GM21619 (cell line): ENCODE measurements around the gene PTPRM.

ENCODE experiments used
- ATAC-seq: cut with Tn5 transposase; IDR thresholded peaks from one replicate; pipeline ENCODE4 v1.9.1; 2021; ENCODE audit not compliant: unreplicated experiment

Gene PTPRM

DNA sequence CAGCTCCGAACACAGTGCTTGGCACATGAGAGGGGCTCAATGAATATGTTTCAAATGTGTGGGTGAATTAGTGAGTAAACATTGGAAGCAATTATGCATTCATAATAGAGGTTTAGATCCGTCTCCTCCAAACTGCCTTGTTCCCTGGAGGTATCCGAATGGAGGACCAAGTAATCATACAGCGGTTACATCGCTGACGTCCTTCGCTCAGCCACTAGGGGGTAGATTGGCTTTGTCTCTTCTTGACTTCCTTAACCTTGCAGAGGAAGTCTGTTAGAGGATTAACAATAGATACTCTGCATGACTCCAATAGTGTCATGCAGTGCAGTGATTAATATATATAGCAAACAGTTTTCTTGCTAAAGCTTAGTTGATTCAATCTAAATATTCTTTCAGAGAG lies 517.0 kb downstream of the PTPRM start:
- no peak for ATAC-seq

DNA sequence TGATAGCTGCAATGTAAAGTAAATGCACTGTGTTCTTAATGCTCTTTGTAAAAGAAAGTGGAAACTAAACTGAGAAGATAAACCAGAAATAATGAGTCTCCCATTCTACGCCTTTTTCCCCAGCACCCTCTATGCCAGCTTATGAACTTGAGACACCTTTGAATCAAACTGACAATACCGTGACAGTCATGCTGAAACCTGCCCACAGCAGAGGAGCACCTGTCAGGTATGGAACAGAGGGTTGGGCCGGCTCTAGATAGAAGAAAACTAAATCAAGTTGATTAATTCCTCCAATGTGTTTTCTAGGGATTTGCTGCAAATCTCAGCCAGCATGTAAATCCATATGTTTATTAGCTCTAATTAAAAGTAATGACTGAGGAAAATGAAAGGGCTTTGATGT lies 521.5 kb downstream of the PTPRM start:
- ATAC-seq: no peak

DNA sequence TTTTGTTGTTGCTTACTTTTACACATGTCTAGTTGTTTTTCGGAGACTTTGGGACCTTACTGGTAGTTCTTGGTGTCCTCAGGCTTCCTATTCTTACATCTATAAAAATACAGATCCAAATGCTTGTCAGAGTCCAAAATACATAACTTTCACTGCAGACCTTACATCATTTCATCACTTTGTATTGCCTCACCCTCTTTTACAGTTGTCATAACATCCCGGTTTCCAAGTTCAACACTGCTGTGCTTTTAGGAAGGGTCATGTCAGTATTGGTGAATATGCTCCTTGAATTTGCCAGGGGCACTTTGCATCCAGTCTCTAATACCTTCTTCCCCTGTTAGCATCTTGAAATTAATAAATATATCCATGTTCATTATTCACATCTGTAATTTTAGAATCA lies 523.9 kb downstream of the PTPRM start:
- ATAC-seq: no peak

DNA sequence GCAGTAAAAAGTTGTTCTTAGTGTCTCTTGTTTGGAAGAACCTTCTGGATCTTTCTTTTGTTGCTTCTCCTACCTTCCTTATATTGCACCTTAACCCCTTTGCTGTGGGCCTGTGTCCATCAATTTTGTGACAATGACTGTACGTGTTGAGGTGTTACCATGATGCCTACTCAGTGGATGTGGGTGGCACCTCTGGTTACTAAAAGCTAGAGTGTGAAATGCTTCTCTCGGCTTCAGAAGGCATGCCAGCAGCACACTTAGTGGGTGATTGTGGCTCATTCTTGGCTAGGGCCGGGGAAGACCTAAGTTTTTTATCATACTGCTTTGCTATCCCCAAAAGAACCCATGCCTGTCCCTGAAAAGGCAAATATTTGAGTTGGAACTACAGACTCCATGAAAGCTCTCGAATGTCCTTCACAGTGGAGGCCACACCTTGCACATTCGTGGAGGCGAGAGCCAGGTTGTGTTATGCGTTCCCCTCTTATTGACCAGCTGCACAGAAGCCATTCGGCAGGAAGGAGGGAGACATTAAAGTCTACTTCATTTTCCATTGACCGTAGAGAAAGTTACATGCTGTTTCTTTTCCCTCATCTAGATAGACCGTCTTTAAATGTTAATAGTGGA lies 528.9 kb downstream of the PTPRM start:
- ATAC-seq: no peak

DNA sequence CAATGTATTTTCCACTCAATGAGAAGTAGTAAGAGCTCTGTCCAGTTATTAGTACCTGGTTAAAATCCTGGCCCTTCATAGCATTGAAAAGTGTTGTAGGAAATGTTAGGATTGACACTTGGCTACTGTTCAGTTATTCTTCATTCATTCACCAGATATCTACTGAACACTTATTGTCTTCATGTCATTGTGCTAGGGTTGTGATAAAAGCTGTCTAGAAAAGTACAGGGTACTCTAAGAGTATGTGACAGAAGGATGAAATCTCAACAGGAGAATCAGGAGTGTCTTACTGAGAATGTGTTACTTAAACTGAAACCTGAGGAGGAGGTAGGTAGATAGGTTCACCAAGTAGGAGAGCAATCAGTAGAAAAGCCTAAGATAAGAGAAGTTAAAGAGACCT lies 530.3 kb downstream of the PTPRM start:
- ATAC-seq: no peak

DNA sequence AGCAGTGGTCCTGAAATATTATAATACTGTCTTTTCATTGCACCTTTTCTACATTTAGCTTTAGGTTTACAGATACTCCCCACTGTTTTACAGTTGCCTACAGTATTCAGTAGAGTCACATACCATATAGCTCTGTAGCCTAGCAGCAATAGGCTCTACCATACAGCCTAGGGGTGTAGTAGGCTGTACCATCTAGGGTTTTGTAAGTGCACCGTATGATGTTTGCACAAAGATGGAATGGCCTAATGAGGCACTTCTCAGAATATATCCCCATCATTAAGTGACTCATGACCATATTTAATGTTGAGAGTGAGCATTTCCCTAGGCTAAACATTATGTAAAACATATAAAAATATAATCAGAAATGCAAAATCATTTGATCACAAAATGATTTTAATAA lies 530.8 kb downstream of the PTPRM start:
- ATAC-seq: no peak

DNA sequence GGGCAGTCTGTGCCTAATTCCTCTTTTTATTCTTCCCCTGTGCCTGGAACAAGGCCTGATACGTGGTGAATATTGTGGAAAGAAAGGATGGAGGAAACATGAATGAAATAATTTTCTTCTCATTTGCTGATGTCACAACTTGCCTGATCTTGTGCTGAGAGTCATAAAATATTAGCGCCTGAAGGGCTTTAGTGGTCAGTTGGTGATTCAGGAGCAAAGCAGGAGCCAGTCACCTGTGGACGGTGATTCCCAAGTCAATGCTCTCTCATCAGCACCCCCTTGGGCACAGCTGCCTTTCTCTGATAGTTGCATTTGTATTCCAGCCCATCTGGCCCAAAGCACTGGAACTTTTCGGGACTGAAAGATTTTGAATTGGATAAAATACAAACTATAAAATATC lies 539.5 kb downstream of the PTPRM start:
- ATAC-seq: no peak

DNA sequence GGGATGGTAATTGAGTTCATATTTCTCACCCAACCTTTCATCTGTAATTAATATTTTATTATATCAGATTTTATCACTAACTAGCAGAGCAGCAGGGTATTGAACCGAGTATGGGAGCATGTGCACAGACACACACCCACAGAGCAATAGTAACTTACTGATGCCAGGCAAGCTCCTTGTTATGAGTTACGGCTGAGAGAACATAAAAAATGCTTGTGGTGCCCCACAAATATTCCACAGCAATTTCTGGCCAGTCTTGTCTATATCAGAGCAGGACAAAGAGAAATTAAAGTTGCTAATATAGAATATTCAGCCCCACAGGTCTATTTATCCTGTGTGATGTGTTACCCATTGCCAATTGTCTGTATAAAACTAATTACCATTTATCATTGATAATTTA lies 540.3 kb downstream of the PTPRM start:
- ATAC-seq: no peak

DNA sequence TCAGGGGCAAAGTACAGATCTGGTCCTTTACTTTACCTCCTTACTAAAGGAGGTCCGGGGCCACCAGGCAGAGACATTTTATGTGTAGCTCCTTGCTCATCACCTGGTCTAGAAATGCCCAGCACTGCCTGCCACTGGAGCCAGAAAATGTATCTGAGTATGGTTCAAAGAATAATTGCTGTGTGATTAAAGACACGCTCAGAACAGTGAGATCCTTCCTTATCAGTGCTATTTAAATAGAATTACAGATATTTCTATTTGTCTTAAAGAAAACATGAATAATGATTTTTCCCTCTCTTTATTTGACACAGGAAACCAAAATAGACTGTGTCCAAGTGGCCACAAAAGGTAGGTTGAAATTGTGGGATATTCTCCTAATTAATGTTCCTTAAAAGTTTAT lies 547.4 kb downstream of the PTPRM start:
- ATAC-seq: no peak

DNA sequence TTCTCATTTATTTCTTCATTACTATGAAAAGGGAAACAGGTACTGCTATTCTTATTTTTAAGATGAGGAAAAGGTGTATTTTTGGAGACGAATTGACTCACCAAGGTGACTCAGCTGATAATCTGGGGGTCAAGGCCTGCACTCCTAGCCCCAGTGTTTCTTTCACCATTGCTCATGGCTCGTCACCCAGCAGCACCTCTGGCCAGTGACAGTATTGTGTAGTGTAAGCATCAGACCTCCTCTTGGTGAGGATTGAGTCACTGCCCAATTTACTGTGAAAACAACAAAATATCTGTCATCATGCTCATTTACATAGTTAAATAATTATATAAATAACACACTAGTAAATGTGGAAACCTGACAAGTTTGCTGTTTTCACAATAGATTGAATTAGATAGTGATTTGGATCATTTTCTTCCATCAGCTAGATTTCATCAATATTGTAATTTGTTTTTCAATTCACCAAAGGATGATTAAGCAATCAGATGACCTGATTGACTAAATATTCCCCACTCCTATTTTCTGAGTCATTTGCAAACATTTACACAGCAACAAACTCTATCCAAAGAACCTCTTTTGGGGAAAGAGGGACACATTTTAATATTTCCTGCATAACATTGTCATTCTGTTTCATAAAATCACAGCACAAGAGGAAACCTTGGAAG lies 549.4 kb downstream of the PTPRM start:
- ATAC-seq: no peak

DNA sequence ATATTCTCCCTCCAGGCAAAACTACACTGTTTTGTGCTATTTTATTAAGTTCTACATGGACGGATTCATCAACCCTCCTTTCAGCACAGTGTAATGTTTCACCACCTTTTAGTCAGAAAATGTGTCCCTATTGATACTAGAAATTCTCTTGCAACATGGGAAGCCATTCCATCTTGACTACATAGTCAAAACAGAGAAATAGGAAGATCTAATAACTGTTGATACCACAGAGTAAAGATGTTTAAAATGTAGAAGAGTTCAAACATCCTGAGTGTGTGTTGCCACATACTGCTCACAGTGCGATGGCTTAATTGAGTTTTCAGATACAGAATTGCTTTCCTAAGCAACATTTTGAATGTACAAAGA lies 549.9 kb downstream of the PTPRM start:
- no peak for ATAC-seq

DNA sequence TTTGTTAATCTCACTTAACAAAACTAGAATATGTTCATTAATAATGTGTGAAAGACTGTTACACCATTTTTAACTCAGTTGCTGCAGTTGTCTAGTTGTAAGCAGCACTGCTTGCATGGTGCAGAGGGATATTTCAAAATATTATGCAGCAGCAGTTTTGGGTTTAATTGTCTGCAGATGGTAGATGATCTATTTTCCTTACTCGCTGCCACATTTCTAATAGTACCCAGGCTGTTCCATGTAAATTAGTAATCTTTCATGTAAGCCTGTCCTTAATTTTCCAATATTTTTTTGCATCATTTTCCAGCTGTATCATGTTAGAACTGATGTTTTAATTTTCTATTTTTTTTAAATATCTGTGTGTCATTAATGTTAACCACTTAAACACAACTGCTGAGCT lies 554.0 kb downstream of the PTPRM start:
- ATAC-seq: no peak

DNA sequence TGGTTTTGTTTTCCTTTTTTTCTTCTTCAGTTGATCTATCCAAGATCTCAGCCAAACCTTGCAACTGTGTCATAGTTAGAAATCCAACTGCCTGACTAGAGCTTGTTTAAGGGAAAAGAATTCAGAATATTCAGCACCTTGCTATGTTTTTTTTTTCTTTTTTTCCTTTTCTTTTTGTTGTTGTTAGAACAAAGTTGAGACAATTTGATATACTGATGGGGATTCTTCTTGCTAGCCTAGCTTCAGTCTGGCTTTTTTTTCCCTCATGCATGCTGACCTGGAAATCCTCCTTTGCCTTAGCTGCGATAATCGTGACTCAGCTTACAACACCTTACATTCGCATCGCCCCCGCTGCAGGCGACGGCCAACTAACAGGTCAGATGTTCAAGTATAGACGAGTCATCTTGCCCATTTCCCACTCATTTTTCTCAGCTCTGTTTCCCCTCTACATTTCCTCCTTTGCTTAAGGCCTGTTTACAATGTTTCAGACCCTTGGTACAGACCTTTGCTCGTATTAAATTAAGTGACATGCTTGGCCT lies 554.9 kb downstream of the PTPRM start:
- ATAC-seq: no peak

DNA sequence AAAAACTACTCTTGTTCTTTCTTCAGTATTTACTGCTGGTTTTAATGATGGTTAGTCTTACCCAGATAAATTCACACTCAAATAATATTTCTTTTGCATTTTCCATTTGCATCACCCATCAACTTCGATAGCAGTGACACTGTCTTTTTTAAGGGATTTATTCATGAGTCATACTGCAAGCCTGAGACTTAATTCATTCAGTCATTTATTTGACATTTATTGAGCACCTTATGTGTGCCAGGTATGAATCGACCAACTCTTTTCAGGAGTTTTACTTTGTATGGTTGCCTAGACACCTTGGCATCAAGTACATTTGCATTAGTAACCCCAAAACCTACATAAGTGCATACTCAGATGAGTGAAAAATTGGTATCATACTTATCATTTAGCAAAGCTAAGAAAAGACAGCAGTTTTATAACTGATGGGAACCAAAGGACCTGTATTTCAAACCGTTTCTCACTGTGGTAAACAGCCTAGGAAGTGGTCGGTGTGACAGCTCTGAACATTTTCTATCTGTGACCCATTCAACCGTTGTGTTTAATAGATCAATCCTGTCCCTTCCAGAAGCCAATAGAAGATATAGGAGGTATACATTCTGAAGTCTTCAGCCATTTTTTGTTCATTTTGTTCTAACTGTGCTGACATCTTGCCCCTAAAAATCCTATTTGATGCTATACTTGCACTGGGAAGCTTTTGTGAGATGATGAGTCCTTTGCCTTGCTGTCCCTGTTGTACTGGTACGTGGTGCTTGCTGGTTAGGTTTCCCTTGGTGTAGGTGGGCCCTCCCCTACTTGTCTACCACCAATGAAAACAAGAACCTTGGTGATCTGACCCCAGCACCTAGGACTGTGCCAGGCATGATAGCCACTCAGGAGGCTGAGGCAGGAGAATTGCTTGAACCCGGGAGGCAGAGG lies 557.4 kb downstream of the PTPRM start:
- no peak for ATAC-seq

DNA sequence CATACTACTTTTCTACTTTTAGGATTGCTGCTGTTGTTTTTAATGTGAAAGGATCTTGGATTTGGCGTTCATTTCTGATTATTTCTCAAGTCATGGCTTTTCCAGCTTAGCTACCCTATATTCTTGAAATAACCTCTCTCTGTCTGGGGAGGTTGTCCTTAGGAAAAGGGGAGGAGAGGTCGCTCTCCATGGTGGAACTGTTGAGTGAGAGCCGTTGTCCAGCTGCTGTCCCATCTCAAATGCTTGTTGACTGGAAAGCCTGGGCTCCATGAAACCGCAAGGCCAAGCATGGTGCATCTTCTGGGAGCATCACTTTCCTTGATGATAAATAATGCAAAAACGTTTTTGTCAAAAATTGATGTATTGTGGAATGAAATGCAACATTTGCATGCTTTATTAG lies 563.0 kb downstream of the PTPRM start:
- ATAC-seq: no peak

DNA sequence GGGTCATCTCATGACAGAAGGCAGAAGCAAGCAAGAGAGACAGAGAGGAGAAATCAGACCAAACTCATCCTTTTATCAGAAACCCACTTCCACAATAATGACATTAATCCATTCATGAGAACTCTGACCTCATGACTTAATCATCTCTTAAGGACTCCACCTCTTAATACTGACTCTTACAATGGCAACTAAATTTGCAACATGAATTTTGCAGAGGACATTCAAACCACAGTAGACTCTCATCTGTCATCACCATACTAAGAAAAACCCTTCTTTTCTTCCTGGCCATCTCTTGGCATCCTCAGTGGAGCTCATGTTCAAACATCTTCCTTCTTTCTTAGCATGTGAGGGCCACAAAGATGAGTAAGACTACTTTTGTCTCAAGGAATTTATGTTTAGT lies 565.9 kb downstream of the PTPRM start:
- ATAC-seq: no peak

DNA sequence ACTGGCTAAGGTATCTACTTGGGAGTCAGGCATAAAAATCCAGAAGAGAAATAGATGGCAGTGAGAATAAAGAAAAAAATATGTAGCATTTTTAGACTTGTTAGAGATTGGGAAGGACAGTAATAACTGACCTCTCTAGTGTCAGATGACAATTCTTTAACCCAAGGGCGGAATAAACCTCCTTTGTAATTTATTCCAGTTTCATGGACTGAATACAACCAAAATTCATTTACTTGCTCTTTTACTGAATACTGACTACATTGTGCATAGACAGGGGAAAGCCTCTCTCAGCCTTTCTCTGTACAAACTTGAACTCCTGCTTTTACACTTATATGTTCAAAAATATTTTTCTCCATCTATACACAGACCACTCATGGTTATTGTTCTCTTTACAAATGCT lies 566.8 kb downstream of the PTPRM start:
- ATAC-seq: no peak

DNA sequence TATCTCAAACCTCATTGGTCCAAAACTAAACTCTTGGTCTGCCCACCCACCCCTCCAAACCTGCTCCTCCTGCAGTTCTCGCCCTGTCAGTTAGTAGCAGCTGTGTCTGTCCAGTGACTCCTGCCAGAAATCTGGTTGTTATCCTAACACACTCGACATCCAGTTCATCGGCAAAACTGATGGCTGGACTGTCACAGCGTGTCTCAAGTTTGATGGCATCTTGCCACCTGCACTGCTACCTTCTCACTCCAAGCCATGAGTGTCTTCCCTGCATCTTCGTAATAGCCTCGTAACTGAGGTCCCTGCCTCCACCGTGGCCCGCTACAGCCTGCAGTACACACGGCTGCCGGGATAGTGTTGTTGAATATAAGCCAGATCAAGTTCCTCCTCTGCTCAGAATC lies 572.0 kb downstream of the PTPRM start:
- no peak for ATAC-seq

DNA sequence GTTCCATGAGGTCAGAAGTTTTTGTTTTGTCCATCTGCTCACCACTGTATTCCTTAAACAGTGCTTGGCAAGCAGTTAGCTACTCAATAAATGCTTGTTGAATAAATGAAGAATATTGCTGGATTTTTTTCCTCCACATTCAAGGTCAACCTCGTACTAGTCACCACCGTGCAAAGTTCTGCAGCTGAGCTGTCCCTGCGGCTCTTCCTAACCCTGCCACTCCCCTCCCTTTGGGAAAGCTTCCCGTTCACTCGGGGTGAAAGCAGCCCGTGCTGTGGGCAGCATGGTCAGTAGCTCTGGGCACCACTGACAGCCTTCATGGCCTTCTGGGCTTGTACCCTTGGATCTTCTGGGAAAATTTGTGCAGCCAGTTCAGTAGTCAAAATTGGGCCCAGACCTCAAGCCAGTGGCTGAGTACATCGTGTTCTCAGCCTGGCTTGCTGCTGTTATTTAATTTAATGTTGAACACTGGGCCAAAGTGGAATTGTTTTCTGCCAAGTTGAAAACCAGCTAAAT lies 572.8 kb downstream of the PTPRM start:
- ATAC-seq: no peak

DNA sequence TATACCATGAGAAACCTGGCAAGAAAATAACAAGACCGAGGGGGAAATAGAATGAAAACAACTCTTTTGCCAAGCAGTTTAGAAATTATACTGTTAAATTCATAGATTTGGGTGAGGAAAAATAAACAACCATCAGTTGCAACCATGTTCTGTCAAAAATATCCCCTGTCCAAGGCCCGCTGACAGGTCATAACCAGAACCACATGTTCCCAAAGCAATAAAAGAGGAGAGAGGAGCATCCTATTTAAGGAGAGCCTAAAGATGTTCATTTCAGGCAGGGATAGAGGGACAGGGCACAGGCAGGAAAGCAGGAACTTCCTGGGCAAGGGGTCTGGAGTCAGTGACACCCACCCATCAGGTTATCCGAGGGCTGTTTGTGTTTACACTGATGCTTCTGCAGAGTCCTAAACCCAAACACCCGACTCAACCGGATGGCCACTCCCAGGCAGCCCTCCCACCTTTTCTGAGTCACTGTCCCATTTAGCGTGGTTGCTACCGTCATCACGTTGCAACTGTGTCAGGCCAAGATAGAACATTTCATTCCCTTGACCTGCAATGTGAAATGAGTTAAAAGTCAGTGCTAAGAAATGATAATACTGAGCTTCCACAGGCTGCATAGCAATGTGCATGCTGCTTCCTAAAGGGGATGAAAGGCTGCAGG lies 573.9 kb downstream of the PTPRM start:
- ATAC-seq: no peak

DNA sequence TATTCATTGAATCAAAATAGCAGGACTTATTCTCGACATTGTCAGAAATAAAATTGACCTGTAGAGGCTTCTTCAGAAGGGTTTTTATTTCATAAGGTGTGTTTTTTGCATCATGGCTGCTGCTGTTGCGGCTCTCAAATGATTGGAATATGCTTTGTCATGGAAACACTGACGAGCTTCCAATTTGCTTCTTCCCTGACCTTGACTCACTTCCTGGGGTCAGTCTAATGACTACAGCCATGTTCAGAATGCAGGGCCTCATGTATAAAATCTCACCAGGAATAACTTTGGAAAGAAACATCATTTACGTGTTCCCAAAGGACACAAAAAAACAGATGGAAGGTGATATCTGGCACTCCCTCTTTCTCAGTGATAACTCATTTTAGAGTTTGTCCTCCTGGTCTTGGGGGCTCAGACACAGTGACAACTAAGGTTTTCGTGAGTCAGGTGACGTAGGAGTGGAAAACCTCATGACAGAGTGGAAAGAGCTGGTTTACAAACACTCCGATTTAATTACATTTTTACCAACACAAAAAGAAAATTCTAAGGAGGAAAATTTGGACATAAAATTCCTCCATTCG lies 575.1 kb downstream of the PTPRM start:
- ATAC-seq: no peak
